NCI-H510A (cell line): ENCODE measurements around the gene ARHGAP24.
A peak's percentile ranks its signal among the peaks of the same experiment; 100 is the strongest.
"Not testable (repeated sequence)": the region's sequence is repeated elsewhere in the genome, so short reads cannot be mapped to it uniquely, and the experiment has no call there.

Experiments
- DNase-seq: peaks from one replicate; lab custom pipeline; 2025; lab: John Stamatoyannopoulos, UW

The ARHGAP24 gene

GRCh38 chr4:85656759-85657505, 182.0 kb downstream of the ARHGAP24 start:
- no peak for DNase-seq

GRCh38 chr4:85658766-85659439, 184.0 kb downstream of the ARHGAP24 start:
- DNase-seq = no peak

DNA sequence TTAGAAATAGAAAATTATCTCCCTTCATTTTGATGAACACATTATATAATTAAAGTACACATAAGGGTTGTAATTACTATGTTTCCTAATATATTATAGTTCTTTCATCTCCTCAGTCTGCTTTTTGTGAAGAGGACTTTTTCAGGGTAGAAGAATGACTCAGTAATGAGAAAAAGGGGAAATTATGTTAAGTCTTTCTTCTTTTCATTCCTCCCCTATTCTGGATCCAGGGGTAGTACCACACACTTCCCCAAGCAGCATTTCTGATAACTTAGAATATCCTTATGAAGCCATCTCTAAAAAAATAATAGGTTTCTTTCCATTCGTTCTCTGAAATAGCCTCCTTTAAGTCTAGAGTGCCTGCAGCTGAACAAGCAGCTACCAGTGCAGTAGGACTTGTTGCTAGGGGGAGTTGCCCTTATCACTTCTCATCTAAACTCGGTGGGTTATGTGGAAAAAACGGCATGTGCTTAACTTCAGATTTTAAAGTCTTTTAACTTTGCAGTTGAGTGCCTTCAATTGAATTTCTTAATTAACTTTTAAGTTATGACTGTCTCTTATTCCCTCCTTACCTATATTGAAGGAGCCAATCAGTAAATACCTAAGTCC, 184.8 kb downstream of the ARHGAP24 start:
- DNase-seq = no peak

DNA sequence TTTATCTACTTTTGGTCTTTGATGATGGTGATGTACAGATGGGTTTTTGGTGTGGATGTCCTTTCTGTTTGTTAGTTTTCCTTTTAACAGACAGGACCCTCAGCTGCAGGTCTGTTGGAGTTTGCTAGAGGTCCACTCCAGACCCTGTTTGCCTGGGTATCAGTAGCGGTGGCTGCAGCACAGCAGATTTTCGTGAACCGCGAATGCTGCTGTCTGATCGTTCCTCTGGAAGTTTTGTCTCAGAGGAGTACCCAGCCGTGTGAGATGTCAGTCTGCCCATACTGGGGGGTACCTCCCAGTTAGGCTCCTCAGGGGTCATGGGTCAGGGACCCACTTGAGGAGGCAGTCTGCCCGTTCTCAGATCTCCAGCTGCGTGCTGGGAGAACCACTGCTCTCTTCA, 191.7 kb downstream of the ARHGAP24 start:
- DNase-seq = not testable (repeated sequence)

- no peak for DNase-seq
Measured at GRCh38 chr4:85669204-85669603, 194.3 kb downstream of the ARHGAP24 start.

DNA sequence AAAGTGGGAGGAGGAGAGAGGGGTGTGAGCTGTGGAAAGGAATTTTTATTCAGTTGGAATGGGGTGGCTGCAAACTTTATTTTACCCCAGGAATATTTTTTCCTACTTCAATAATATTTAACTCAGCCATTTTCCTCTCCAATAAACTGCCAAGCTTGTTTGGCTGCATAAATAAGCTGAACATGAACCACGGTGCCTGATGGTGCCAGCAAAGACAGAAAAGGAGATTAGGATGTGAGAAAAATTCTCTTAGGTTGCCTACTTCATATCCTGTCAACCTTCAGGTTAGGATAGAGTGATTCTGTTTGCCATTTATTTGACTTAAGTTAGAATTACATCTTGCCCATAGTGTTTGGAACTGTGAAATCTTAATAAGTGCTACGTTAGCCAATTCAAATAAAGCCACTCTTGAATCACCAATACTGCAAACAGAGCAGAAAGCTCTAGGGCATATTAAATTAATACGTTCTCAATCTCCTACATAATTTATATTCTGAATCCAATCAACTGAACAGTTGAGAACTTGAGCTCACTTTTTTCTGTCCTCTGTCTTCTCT, 195.1 kb downstream of the ARHGAP24 start:
- DNase-seq = no peak

DNA sequence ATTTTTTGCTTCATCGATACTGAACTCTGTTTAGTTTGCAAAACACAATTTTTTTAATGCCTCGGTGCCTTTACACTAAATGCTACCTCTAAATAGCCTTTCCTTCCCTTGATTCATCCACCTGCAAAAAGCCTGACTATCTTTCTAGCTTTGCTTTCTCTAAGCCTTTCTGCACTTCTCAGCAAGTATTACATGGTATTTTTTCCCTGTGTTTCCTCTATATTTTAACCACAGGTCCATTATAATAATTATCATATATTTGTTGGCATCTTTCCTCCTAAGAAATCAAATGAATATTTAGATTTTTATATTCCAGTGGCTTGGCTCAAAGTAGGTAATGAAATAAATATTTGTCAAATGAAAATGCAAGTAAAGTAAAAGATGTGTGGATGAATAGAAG, 196.2 kb downstream of the ARHGAP24 start:
- DNase-seq = no peak

- DNase-seq = no peak
Measured at GRCh38 chr4:85672116-85672515, 197.2 kb downstream of the ARHGAP24 start.

- DNase-seq = no peak
Measured at GRCh38 chr4:85672959-85673358, 198.0 kb downstream of the ARHGAP24 start.

DNA sequence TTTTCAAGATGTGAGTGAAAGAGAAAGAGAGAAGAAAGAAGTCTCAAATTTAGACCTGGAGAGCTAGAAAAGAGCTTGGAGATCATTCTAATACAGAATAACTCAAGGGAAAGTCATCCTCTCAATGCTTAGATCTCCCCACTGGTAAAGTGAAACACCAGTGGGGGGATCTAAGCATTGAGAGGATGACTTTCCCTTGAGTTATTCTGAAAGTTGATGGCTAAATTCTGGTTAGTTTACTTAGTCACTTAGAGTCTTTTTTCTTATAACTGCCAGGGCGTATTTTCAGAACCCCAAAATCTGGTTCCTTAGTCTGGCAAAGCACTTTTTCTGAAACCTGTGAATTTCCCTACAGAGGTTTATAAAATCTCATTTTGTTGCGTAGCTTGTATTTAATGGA, 198.6 kb downstream of the ARHGAP24 start:
- DNase-seq = no peak

GRCh38 chr4:85675076-85676049, 200.4 kb downstream of the ARHGAP24 start:
- peak; percentile 62 for DNase-seq

DNA sequence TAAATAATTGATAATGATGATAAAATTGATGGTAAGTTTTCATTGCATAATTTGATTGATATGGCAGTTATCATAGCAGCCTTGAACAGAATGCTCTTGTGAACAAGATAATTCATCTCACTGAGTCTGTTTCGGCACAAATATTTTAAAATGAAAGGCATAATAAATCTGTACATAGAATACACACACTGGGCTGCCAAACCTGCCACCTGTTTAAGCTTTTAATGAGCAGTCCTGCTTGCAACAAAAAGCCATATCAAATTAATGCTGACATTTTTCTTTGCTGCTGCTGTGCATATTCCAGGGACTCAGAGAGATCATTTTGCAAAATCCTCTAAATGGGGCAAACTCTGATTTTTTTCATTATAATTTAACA, 201.1 kb downstream of the ARHGAP24 start:
- DNase-seq = no peak

DNA sequence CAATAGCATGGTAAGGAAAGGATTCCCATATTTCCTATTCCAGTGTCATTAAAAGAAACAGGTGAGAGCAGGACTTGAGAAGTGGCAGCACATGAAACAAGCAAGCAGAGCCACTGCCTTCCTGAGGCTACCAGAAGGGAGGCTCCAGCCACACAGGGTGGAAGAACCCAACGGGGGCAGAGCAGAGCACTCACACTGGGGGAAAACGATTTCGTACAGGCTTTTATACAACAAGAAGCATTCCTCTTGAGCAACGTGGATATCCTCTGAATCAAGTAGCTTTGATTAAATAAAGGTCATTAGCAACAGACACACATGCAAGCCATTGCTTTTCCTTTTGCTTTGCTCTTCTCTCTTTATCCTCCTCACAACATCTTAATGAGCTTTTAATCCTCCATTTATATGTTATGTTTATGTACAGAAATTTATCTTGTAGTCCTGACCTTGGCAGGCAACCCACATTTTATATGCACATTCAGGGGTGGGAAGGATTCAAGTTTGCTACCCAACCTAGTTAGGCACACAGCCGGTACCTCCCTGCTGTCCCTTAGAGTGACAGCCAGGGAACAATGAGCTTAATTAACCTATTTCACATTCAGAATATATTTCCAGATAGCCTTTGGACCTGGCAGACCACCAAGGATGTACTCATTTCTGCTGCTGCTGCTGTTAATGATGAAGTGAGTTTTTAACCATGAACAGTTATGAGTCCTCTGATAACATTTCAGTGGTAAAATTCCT, 202.1 kb downstream of the ARHGAP24 start:
- DNase-seq = no peak

- no peak for DNase-seq
Measured at GRCh38 chr4:85681221-85681657, 206.3 kb downstream of the ARHGAP24 start.

GRCh38 chr4:85681921-85682320, 207.0 kb downstream of the ARHGAP24 start:
- DNase-seq = no peak

- no peak for DNase-seq
Measured at GRCh38 chr4:85682391-85682790, 207.4 kb downstream of the ARHGAP24 start.

DNA sequence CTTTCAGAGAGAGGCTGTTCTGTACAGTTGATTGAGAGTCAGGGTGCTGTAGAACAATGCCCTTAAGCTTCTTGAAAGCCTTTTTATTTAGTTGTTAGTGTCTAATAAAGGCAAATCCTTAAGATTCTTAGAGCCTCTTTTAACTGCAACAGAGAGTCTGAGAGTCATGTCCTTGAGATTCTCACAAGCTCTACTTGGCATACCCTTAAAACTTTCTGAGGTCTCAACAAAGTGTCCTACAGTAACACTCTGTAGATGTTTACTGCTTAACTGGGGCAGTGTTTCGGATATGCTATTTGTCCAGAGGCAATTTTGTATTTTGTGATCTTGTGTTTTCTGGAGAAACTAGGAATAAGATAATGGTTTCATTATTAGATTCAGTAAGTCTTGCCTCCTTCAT, 209.7 kb downstream of the ARHGAP24 start:
- DNase-seq = no peak

DNA sequence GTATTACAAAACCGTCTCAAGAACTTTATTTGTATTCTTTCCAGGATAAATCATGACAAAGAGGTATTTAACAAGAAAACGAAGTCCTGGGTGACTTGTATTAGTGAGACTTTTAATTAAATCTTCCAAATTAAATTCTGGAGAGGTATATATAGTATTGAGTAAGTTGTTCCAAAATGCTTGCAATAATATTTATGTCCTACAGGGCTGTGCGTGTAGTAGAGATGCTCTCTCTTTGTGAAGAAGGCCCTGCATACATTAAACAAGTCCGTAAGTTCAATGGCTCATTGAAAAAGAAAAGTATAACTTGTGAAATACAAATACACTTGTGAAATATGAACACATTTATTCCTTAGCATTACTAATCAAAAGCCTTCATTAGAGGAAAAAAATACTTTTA, 211.4 kb downstream of the ARHGAP24 start:
- no peak for DNase-seq

DNA sequence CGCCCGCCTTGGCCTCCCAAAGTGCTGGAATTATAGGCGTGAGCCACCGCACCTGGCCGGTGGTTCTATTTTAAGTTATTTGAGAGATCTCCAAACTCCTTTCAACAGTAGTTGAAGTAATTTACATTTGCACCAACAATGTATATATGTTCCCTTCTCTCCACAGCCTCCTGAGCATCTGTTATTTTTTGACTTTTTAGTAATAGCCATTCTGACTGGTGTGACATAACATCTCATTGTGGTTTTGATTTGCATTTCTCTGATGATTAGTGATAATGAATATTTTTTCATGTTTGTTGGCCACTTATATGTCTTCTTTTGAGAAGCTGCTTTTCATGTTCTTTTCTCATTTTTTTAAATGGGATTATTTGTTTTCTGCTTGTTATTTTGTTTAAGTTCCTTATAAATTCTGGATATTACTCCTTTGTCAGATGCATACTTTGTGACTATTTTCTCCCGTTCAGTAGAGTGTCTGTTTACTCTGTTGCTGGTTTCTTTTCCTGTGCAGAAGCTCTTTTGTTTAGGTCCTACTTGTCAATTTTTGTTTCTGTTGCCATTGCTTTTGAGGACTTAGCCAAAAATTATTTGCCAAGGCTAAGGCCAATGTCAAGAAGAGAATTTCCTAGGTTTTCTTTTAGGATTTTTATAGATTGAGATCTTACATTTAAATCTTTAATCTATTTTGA, 213.2 kb downstream of the ARHGAP24 start:
- DNase-seq = no peak

DNA sequence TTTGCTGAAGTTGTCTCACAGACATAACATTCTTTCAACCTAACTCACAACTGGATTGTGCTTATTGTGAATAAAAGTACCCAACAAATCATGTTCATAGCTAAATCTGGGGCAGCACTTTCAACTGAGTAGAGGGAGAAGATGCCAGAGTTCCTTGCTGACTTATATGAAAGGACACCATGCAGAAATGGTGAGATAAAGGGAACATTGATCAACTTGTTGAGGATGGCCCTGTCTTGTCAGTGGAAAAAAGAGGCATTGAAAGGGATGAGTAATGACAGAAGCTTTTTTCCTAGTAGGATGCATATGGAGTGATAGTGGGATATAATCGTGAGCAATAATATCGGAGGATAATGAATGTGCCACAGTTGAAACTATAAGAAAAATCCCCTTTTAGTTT, 221.7 kb downstream of the ARHGAP24 start:
- no peak for DNase-seq
